Vagina (tissue), 2 donors: ENCODE data around the gene SULT1A1.

Source experiments
- CTCF ChIP-seq, 3 experiments: fragments of 450-650 bp in 2 of 3; fragments of 200-600 bp in 1 of 3; sonication (generic) in 1 of 3; IDR thresholded peaks; one replicate each; pipeline ENCODE4 v1.5.1; 2017 to 2019; ENCODE audit warnings: antibody characterized with exemption in 3 of 3, mild to moderate bottlenecking in 2 of 3, moderate library complexity in 2 of 3
- POLR2A ChIP-seq, 2 donors: fragments of 450-650 bp; IDR thresholded peaks; one replicate each; pipeline ENCODE4 v1.6.1; 2017; ENCODE audit warnings: antibody characterized with exemption in 2 of 2, mild to moderate bottlenecking in 2 of 2, moderate library complexity in 2 of 2

GRCh38 chr16:28592511-28592910, 17.3 kb downstream of the SULT1A1 start:
- no peak for TF ChIP-seq POLR2A (IDR thresholded peaks at IDR 0.05)
- no peak for TF ChIP-seq CTCF (IDR thresholded peaks at IDR 0.05)
